PC-9 (cell line): ENCODE data around the gene STARD3NL.

Experiments
- CTCF ChIP-seq: fragments of 200-600 bp; sonication (generic); conservative IDR thresholded peaks from 2 replicates; pipeline ENCODE4 v1.6.1; 2017; ENCODE audit warnings: mixed run types, antibody characterized with exemption, mild to moderate bottlenecking, moderate library complexity
- EZH2 ChIP-seq: fragments of 200-600 bp; sonication (generic); IDR thresholded peaks from 2 replicates; pipeline ENCODE4 v1.8.0; 2017; ENCODE audit warnings: antibody characterized with exemption, low read depth

GRCh38 chr7:38195804-38196595 is 18.0 kb downstream of the STARD3NL start:
- TF ChIP-seq CTCF (no peak), EZH2 (no peak)
